Liver (tissue), 3 donors: ENCODE data around the gene FOXN4.

ENCODE experiments used
- CTCF ChIP-seq: fragments of 150-350 bp; IDR thresholded peaks from 2 replicates; pipeline ENCODE4 v1.5.1; 2017; ENCODE audit warnings: improper control_type of control experiment, low read depth, low read length; ENCODE audit not compliant: missing input control
- EGR1 ChIP-seq, 2 donors: IDR thresholded peaks; 2 replicates each; pipeline ENCODE4 v1.6.1; 2016 to 2018; ENCODE audit warnings: antibody characterized with exemption in 2 of 2, low read depth in 2 of 2
- GABPA ChIP-seq, 2 donors: IDR thresholded peaks in 1 of 2; conservative IDR thresholded peaks in 1 of 2; 2 replicates each; pipeline ENCODE4 v1.6.1; 2016; ENCODE audit warnings: antibody characterized with exemption in 2 of 2, mild to moderate bottlenecking in 1 of 2, moderate library complexity in 1 of 2
- MAX ChIP-seq: IDR thresholded peaks from 2 replicates; pipeline ENCODE4 v1.6.1; 2016; ENCODE audit warnings: antibody characterized with exemption
- RAD21 ChIP-seq, 2 donors: IDR thresholded peaks; 2 replicates each; pipeline ENCODE4 v1.6.1; 2016; ENCODE audit warnings: antibody characterized with exemption in 2 of 2, mild to moderate bottlenecking in 2 of 2
- REST ChIP-seq: IDR thresholded peaks from 2 replicates; pipeline ENCODE4 v1.6.1; 2016; ENCODE audit warnings: antibody characterized with exemption, mild to moderate bottlenecking
- SP1 ChIP-seq: IDR thresholded peaks from 2 replicates; pipeline ENCODE4 v1.6.1; 2018; ENCODE audit warnings: antibody characterized with exemption, mild to moderate bottlenecking
- TAF1 ChIP-seq: conservative IDR thresholded peaks from 2 replicates; pipeline ENCODE4 v1.6.1; 2016; ENCODE audit warnings: antibody characterized with exemption, mild to moderate bottlenecking
- YY1 ChIP-seq: IDR thresholded peaks from 2 replicates; pipeline ENCODE4 v1.6.1; 2016; ENCODE audit warnings: antibody characterized with exemption, mild to moderate bottlenecking
- ZBTB33 ChIP-seq: IDR thresholded peaks from 2 replicates; pipeline ENCODE4 v1.6.1; 2016; ENCODE audit warnings: antibody characterized with exemption
- donor health status: healthy.
- donor health status: healthy.

GRCh38 chr12:109269428-109269827 is 39.7 kb downstream of the FOXN4 start:
- TF ChIP-seq RAD21 (IDR thresholded peaks at IDR 0.05) = no peak
- TF ChIP-seq CTCF = no peak
- TF ChIP-seq EGR1 (IDR thresholded peaks at IDR 0.05; ENCODE audit: low read depth in 2 of 2) = no peak
- no peak for TF ChIP-seq TAF1
- no peak for TF ChIP-seq GABPA (IDR thresholded peaks at IDR 0.05 in 1 of 2, conservative IDR thresholded peaks at IDR 0.05 in 1 of 2)
- no peak for TF ChIP-seq ZBTB33
- TF ChIP-seq SP1 = no peak
- no peak for TF ChIP-seq MAX
- TF ChIP-seq YY1 = no peak
- no peak for TF ChIP-seq REST
